Activated CD8-positive, alpha-beta memory T cell treated with anti-CD3 and anti-CD28 coated beads for 1 hour (primary cell): ENCODE data around the gene EFNA5.

ENCODE experiments used
- DNase-seq, 2 donors: peaks; one replicate each; pipeline ENCODE4 v3.0.0-alpha.2; 2020; ENCODE audit warnings: low read depth in 1 of 2; ENCODE audit errors: extremely low read depth in 1 of 2

Gene EFNA5

DNA sequence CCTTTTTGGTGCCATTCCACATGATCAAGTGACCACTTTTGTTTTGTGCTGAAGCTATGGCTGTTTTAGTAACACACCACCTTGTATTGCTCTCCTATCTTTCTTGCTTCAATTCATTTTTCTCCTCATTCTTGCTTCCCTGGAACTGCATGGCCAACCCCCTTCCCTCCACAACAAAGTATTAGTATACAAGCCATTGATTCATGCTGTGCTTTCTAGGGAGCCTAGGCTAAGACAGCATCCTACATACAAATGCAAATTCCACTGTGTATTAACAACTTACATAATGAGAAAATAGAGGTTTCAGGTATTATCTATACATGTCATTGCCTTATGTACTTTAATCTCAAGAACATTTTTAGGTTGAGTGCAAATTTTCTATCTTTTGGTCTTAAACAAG lies 141.1 kb downstream of the EFNA5 start:
- DNase-seq, result no peak

DNA sequence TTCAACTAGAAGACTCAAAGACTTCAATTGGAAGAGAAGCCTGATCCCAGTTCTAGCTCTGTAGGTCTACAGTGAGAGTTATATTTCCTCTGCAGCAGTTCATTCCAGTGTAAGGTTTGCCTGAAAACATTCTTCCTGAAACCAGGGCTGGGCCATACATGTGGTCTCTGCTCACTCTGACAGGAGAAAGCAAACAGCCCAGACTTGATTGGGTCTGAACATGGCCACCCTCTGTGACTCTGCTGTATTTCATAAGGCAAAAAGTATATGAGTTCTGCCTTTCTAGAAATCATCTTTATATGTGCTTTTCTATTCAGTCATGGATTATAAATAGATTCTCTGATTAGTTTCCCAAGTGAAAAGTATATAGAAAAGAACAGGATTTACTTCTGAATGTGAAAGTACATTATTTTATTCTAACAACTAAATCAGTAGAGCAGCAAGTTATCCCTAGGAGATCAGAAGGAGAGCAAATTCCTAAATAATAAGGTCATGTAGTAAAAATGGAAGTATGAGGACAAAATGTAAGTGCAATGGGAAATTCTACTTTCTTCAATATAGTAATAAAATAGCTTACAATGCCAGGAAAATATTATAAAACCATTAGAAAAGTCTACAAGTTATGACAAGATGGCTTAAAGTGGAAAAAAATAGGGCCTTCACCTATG lies 144.3 kb downstream of the EFNA5 start:
- no peak for DNase-seq

DNA sequence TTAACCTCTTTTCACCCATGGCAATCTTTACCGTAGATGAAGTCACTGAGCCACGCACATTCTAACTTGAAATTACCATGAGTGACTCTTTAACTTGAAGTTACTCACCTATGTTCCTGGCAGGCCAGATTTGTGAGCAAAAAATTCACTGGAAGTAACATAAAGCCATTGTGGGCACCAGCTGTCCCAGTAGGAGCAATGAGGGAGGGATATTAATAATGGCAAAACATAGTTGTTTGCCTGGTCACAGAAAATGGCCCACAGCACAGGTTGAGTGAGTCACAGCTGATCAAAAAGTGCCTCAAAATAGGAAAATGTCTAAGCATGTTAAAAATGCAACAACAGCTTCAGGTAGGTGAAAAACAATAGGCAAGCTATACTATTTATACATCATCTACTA lies 146.6 kb downstream of the EFNA5 start:
- no peak for DNase-seq

DNA sequence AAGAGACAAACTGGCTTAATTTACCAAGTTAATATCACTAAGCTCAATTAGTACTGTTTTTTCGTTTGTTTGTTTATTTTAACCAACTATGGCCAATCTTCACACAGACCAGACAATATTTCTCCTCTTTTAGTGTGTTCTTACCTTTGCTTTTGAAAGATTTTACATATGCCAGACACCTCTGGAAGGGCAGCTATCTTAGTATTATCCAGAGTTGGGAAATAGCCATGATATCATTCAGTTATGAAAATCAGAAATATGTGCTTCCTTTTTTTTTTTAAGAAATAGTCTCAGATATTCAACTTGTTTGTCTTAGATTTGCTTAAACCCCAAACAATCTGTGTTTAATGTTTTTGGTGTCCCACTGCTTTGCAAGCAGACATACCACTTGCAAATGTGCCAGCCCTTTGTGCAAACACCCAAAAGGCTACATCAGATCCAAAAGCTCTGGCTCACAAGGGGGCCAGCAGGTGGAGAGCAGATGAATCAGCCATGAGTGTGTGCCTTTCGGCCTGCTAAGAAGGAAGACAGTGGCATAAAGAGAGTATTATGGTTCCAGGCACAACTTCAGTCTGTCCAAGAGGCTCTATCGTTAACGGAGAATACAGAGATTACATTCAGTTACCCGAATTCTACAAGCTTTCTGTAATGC lies 147.6 kb downstream of the EFNA5 start:
- DNase-seq, result no peak

DNA sequence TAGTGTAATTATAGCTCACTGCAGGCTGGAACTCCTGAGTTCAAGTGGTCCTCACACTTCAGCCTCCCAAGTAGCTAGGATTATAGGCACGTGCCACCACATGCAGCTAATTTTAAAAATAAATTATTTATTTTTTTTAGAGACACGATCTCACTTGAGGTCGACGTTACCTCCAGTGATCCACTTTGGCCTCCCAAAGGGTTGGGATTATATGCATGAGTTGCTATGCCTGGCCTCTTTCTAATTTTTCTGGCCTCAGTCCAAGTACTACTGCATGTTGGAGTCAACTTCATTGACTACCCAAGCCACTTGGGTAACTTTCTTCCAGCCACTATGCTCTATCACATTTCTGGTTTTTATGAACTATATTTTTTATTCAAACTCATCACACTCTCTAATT lies 148.3 kb downstream of the EFNA5 start:
- DNase-seq, result no peak

DNA sequence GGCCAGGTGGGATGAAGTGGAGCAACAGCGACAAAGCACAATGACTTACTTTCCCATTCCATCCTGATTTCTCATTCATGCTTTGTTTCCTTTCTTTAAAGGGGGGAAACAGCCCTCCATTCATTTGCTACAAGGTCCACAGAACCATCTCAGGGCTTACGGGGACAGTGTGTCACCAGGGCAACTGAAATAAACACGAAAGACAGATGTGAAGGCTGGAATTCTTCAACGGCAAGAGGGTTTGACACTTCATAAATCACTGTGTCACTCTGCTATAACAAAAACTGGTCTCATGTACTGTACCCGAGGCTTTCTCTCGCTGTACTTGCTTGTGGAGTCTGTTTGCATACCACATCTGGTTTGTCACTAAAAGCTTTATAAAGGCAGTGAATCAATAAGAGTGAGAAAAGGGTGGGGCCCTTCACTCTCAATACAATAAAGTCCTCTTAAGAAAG lies 150.8 kb downstream of the EFNA5 start:
- no peak for DNase-seq

DNA sequence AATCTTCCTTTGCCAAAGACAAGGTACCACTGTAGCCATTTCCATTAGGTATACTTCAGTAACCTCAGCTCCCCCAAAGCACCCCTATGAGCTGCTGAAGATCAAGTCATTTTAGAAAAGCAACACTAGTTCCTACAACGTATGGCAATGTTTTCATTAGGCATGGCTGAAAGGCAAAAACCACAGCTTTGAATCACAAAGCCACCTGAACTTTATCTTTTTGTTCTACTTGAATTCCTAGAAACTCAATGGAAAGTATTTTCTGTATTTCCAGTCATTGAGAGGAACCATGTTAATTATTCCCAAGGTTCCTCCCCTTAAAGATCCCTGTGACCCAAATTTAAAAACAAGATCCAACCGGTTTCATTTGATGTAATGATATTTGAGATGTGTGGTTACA lies 152.1 kb downstream of the EFNA5 start:
- no peak for DNase-seq

DNA sequence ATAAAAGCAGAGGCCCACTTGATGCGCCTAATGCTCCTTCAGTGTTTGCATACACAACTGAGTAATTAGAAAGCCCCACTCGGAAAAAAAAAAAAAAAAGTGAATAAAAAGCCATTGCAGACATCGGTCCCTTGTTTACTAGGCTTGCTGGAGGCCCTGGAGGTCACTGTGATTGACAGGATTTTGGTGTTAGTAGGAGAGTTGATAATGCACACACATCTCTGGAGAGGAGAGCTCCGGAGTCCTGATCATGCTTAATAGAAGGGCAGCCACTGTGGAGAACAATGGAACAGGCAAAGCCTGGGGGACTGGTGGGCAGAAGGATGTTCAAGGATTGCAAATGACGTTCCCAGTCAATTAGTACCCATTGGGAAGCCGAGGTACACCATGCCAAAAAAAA lies 152.5 kb downstream of the EFNA5 start:
- no peak for DNase-seq

DNA sequence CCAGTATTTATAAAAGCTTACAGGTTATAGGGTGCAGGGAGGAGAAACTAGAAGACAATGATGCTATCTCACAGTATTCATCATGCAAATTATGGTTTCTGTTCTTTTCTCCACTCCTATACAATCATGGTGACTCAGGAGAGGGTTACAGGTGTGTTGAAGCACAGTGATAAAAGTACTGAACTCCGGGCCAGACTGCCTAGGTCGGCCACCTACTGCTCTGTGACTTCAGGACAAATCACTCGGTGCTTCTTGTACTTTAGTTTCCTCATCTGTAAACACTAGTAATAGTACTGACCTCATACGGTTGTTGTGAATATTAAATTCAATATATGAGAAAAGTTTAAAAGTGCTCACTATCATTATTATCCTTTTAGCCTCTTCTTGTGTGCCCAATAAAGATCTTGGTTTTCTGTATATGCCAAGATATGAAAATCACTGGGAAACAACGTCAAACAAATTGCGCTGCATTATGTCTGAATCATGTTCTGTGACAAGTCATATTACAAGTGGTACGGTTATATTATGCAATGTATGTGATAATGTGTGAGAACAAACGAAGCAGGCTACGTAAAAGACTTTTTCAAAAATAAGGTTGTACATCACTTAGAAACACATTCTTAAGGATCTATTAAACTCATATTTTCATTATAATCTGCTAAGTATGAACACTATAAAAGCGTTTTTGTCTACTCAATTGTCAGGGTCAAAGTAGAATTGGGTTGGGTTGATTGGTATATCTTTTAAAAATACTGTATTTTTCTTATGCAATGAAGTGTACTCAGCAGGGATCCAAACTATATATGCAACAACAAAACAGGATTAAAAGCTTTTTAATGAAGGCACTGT lies 153.3 kb downstream of the EFNA5 start:
- no peak for DNase-seq

DNA sequence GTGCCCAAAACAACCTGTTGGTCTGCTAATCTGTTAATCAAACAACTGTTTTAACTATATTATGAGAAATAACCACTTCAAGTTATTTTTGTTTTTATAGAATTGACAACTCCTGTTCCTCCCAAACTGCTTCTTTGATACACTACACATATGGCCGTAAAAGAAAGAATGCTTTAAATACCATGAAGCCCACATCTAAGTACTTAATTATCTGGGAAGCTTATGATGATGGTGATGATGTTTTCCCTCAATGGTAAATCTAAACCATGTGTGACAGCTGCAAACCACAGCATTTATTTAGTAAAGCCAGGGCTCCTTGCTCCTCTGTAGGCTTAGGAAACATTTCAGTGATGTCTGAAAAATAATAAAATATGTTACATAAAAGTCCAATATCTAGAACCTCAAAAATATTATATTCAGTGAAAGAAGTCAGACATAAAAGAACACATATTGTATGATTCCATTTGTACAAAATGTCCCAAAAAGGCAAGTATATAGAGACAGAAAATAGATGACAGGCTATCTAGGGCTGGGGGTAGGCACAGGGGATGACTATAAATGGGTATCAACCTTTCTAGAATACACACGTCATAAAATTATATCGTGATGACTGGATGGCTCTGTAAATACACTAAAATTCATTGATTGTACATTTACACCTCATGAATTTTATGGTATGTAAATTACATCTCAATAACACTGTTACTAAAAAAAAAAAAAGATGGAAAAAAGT lies 154.1 kb downstream of the EFNA5 start:
- no peak for DNase-seq

DNA sequence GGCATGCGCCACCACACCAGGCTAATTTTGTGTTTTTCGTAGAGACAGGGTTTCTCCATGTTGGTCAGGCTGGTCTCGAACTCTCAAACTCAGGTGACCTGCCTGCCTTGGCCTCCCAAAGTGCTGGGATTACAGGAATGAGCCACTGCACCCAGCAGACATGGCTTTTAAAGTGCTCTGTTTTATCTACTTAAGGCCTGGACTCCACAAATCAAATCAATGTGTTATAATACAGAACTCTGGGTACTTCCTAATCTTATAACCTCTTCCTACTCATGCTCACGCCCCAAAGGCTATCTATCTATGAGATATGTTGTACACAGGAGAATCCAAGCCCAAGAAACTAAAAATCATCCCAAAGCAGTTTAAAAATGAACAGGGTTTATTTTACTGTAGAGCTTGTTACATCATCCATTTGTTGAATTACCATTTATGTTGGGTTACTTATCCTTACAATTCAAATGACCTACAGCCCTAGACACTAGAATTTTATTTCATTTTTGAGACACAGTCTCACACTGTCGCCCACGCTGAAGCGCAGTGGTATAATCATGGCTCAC lies 155.1 kb downstream of the EFNA5 start:
- DNase-seq, result no peak

DNA sequence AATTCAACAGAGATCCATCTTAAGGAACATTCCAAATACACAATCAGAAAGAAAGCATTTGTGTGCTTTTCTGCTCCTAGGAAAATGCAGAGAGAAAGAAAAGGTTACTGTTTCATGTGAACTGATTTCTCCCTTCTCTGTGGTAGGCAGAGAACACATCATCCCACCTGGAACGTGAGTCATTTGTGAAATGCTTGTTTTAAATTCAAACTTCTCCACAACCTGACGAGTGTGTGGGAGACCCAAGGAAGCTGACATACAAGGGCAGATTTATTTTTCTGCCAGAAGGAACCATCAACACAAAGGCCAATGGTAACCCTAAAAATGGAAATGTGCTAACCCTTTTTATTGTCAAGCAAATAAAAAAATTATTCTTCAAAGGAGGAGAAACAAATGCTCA lies 156.4 kb downstream of the EFNA5 start:
- no peak for DNase-seq

DNA sequence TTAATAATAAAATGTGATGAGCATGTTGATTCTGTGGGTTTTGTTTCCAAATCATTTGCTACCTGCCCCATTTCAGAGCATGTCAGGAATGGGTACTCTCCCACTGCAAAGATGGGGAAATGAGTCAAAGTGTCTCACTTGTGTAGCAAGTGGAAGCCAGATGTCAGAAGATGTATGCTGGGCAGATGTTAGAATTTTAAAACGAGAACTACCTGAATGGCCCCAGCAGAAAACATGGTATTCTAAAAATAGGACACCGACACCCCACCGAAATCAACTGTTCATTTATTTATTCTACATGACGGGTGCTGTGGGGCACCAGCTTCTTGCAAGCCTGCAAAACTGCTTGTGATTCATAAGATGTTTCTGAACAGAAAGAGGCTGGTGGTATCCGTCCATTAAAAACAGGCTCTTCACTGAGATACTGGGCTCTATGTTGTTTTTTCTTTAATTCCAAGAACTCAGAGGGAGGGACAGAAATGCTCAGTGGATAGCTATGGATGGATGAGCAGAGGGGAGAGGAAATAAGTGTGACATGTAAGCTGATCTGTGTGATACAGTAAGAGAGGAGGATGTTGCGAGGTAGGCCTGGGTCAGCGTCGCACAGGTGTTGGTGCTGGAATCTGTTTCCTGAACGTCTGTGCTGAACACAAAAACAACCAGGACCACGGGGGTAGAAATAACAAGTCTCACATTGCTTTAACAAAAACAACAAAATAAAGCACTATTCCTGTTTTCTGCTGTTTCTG lies 157.2 kb downstream of the EFNA5 start:
- no peak for DNase-seq

DNA sequence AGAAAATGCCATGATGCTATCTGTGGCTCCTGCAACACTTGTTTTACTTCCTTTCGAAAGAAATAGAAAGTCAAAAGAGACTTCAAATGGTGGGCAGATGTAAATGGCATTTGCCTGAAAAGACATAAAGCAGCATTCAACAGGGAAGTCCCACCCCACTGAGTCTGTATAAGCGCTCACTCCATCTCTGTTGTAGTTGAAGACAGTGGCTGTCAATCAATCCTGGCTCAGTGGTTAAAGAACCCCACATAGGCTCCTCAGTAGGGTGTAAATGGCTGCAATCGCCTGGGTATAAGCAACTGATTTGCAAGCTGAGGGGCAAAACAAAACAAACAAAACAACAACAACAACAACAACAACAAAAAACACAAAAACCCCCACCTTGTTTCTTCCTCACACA lies 158.7 kb downstream of the EFNA5 start:
- no peak for DNase-seq

DNA sequence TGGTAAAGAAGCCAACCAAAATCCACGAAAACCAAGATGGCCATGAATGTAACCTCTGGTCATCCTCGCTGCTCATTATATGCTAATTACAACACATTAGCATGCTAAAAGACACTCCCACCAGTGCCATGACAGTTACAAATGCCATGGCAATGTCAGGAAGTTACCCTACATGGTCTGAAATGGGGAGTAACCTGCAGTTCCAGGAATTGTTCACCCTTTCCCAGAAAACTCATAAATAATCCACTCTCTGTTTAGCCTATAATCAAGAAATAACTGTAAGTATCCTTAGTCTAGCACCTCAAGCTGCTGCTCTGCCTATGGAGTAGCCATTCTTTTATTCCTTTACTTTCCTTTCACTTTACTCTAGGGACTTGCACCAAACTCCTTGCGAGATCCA lies 160.6 kb downstream of the EFNA5 start:
- DNase-seq, result no peak

DNA sequence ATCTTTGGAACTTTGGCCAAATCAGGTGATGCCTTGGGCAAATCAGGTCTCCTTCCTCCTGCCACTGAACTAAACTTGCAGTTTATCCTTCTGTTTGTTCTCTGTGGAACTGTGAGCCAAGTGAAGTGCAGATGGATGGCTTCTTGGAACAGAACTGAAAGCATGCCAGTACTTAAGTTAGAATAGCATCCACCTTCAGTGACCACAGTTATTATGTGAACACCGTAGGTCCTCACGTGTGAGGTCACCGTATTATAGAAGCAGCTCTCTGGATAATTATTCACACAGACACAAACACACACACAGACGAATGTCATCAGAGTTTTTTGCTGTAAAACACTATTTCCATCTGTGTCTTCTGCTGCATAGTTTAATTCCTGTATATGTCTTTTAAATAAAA lies 162.6 kb downstream of the EFNA5 start:
- DNase-seq, result no peak

DNA sequence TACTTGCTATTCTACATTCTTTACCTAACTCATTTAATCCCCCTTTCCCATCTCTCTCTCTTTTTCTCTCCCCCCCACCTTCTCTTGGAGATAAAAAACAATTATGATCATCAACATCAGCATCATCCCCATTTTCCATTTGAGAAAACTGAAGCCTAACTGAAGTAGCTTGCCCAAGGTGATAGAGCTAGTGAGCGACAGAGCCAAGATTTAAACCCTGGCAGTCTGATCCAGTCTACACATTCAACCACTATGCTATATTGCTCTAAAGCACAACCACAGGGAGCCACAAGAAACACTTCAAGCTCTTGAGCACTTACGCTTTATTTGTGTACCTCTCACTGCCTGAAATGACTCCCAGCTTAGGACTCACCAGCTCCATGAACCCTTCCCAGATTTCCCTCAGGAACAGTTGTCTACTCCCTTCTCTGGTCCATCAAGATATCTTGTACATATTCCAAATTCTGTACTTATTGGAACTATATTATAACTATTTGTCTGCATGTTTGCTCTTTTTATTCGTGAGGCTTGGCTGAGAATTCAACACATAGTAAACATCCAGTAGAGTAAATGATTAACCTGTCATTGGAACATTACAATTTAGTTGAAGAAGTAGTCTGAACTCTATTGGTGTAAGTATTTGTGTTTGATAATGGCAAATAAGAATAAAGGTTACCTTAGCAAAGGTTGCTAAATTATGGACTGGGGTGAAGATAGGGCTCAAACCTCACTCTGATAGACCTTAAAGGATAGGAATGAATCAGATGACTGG lies 164.8 kb downstream of the EFNA5 start:
- no peak for DNase-seq

DNA sequence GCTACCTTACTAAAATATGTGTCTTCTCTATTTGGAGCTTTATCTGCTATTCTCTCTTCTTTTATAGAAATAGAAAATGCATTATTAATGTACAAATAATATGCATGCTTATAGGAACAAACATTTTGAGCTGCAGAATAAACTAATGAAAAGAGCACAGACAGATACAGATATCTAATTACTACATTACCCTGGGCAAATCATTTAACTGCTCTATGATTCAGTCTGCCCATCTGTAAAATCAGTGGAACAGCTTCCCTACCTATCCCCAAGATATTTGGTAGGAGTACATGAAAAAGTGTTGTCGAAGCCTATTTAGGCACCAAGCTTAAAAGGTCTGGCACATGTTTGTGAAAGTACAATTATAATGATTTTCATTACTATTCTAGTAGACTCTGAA lies 166.3 kb downstream of the EFNA5 start:
- DNase-seq, result no peak

DNA sequence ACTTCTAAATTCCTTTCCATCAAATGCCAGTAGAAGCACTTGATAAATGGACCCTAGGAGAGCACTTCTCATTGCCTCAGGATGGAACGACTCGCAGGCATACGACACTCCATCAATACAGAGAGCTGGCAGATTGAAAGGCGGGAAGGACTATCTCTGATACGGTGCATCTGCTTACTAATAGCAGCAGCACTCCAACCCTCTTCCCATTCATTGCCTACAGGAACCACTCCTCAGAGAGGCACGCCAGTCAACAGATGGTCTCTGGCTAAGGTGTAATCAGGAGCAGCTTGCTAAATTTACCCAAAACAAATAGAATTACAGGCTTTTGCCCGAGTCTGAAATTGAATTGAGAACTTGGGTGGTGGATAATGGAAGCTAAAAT lies 168.1 kb downstream of the EFNA5 start:
- no peak for DNase-seq
